ENCODE data around the gene PPP6R3. TPM values are rescaled to one million over a fixed set of nuclear protein-coding genes. Genes with fewer than 3 reads are reported as not detected.

PPP6R3 gene
- total RNA-seq, 4 donors from 2014 or later = 238 to 334 (median 268) TPM

DNA sequence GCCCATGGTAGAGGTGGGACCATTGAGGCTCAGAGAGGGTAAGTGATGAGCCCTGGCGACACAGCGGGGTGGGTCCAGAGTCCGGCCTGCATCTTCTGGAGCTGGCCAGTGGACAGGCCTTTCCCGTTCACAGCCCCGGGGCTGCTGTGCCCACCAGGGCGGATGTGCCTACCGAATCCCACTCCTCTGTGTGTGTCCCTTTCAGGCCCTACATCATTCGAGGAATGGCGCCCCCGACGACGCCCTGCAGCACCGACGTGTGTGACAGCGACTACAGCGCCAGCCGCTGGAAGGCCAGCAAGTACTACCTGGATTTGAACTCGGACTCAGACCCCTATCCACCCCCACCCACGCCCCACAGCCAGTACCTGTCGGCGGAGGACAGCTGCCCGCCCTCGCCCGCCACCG is 11.9 kb upstream of the PPP6R3 start:
- WGBS, 2 donors = 94 to 96% methylated on average over 23 to 25 of the region's 25 CpGs
- H3K27me3 ChIP-seq = no peaks in the 10 kb centered on the region
- H3K4me1 ChIP-seq = no peaks in the 10 kb centered on the region
- TF ChIP-seq POLR2A (IDR thresholded peaks at IDR 0.05) = no peak
- TF ChIP-seq, protein P1, sequence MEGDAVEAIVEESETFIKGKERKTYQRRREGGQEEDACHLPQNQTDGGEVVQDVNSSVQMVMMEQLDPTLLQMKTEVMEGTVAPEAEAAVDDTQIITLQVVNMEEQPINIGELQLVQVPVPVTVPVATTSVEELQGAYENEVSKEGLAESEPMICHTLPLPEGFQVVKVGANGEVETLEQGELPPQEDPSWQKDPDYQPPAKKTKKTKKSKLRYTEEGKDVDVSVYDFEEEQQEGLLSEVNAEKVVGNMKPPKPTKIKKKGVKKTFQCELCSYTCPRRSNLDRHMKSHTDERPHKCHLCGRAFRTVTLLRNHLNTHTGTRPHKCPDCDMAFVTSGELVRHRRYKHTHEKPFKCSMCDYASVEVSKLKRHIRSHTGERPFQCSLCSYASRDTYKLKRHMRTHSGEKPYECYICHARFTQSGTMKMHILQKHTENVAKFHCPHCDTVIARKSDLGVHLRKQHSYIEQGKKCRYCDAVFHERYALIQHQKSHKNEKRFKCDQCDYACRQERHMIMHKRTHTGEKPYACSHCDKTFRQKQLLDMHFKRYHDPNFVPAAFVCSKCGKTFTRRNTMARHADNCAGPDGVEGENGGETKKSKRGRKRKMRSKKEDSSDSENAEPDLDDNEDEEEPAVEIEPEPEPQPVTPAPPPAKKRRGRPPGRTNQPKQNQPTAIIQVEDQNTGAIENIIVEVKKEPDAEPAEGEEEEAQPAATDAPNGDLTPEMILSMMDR (IDR thresholded peaks at IDR 0.05) = no peak
- no peak overlapping the region for H3K27ac ChIP-seq
- peaks cover 0 to 10% of the 10 kb centered on the region in 2 donors for H3K36me3 ChIP-seq
- intact Hi-C loops (cut with DNase I) = no loop called here
- H3K9me3 ChIP-seq = no peaks in the 10 kb centered on the region
- DNase-seq = no peak
- H3K4me3 ChIP-seq (replicated peaks in 1 of 3) = no peak overlapping the region

DNA sequence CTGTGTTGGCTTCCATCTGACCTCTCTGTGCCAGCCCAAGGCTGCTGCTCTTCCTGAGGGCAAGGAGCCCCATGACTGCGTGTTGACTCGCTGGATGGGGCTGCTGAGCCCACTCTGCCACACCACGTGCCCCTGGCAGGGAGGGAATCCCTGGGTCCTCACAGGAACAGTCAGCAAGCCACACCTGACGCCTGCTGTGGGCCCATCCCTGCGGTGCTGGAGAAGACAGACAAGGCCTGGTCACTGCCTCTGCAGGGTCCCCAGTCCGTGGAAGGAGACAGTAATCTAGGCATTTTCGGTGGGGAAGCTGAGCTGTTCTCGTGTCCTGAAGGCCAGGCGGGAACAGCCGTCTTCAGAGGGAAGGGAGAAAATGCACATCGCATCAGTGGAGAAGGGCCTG is 10.6 kb upstream of the PPP6R3 start:
- no peaks in the 10 kb centered on the region for H3K9me3 ChIP-seq
- H3K36me3 ChIP-seq = peaks cover 0 to 10% of the 10 kb centered on the region in 2 donors
- H3K27ac ChIP-seq = no peak overlapping the region
- peaks cover 4% of the 10 kb centered on the region in 2 donors for H3K4me1 ChIP-seq
- DNase-seq = no peak
- TF ChIP-seq, protein P1 (IDR thresholded peaks at IDR 0.05) = no peak
- no peak for TF ChIP-seq POLR2A (IDR thresholded peaks at IDR 0.05)
- H3K4me3 ChIP-seq (replicated peaks in 1 of 3) = no peak overlapping the region
- no peaks in the 10 kb centered on the region for H3K27me3 ChIP-seq
- intact Hi-C loops (cut with DNase I) = no loop called here
- 91 to 92% methylated on average over 7 to 10 of the region's 11 CpGs for WGBS, 2 donors

GRCh38 chr11:68450711-68451110 is 9.8 kb upstream of the PPP6R3 start:
- 94 to 97% methylated on average over 8 of the region's 8 CpGs for WGBS, 2 donors
- TF ChIP-seq, protein P1 (IDR thresholded peaks at IDR 0.05) = no peak
- TF ChIP-seq POLR2A (IDR thresholded peaks at IDR 0.05) = no peak
- Histone ChIP-seq H3K27ac (no peak overlapping the region), H3K36me3 (peaks cover 0 to 10% of the 10 kb centered on the region in 2 donors), H3K27me3 (no peaks in the 10 kb centered on the region), H3K9me3 (no peaks in the 10 kb centered on the region), H3K4me1 (peaks cover 5 to 12% of the 10 kb centered on the region in 2 donors), H3K4me3 (replicated peaks in 1 of 3) (no peak overlapping the region)
- no peak for DNase-seq
- intact Hi-C loops (cut with DNase I) = no loop called here

DNA sequence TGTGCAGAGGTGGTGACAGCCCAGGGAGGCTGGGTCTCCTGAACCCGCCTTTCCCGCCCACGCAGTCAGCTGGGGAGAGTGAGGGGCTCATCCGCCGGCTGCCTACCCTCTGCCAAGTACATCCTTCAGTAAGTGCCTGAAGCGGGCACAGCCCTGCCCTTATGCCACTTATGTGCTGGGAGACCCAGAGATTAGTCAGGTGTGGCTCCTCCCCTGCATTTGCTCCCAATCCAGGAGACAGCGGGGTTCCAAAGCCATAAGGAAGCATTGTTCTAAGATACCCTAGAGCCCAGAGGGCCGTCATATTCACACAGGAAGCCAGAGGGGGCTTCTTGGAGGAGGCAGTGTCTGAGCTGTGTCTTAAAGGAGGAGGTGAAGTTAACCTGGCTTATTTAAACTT is 5.8 kb upstream of the PPP6R3 start:
- no peak overlapping the region for H3K27ac ChIP-seq
- H3K36me3 ChIP-seq = no peaks in the 10 kb centered on the region
- no peak overlapping the region for H3K4me3 ChIP-seq (replicated peaks in 1 of 3)
- no peak for TF ChIP-seq POLR2A (IDR thresholded peaks at IDR 0.05)
- TF ChIP-seq, protein P1 (IDR thresholded peaks at IDR 0.05) = no peak
- WGBS, 2 donors = 18 to 25% methylated on average over 7 to 8 of the region's 8 CpGs
- peaks cover 7 to 23% of the 10 kb centered on the region in 2 donors for H3K4me1 ChIP-seq
- no peaks in the 10 kb centered on the region for H3K9me3 ChIP-seq
- H3K27me3 ChIP-seq = no peaks in the 10 kb centered on the region
- peak; percentile 57 to 82 for DNase-seq
- intact Hi-C loops (cut with DNase I) = no loop called here

- peak overlapping the region in 2 of 3 donors; percentile 20 to 53 for H3K27ac ChIP-seq
- WGBS, 2 donors = 71% methylated on average over 6 to 8 of the region's 8 CpGs
- no peaks in the 10 kb centered on the region for H3K36me3 ChIP-seq
- H3K9me3 ChIP-seq = no peaks in the 10 kb centered on the region
- H3K4me3 ChIP-seq (replicated peaks in 1 of 3) = no peak overlapping the region
- no peak for DNase-seq
- H3K27me3 ChIP-seq = no peaks in the 10 kb centered on the region
- TF ChIP-seq, protein P1 (IDR thresholded peaks at IDR 0.05) = no peak
- TF ChIP-seq POLR2A (IDR thresholded peaks at IDR 0.05) = no peak
- intact Hi-C loops (cut with DNase I) = no loop called here
- peaks cover 8 to 24% of the 10 kb centered on the region in 2 donors for H3K4me1 ChIP-seq
Measured at GRCh38 chr11:68455485-68455884, 5.1 kb upstream of the PPP6R3 start.

All from thyroid gland (tissue), 4 donors.